ENCODE results near the gene ARHGAP26. TPM values are rescaled to one million over a fixed set of nuclear protein-coding genes. Genes with fewer than 3 reads are reported as not detected.

ARHGAP26 gene
- total and polyA plus RNA-seq, 2 donors (not counting 1 experiment from before 2014, with no cell fraction given) = 4.1 to 6.8 TPM

GRCh38 chr5:142796492-142797109, 26.4 kb downstream of the ARHGAP26 start:
- Histone ChIP-seq H2AFZ (ENCODE audit: low read length) (no peak overlapping the region), H3K9ac (ENCODE audit: insufficient read depth, low read length) (no peak overlapping the region), H3K4me1 (ENCODE audit: control insufficient read depth, extremely low read depth, insufficient read depth, low read length) (no peaks in the 10 kb centered on the region), H4K20me1 (ENCODE audit: control insufficient read depth, extremely low read depth, insufficient read depth, low read length) (no peaks in the 10 kb centered on the region), H3K27me3 (ENCODE audit: control insufficient read depth, insufficient read depth, low read length) (peaks cover 7% of the 10 kb centered on the region), H3K79me2 (ENCODE audit: control insufficient read depth, insufficient read depth, low read length) (no peaks in the 10 kb centered on the region), H3K27ac (ENCODE audit: insufficient read depth, low read length) (no peak overlapping the region), H3K36me3 (ENCODE audit: control insufficient read depth, insufficient read depth, low read length) (no peaks in the 10 kb centered on the region), H3K9me3 (ENCODE audit: control insufficient read depth, insufficient read depth, low read depth, low read length) (no peaks in the 10 kb centered on the region), H3K4me2 (ENCODE audit: extremely low read depth, insufficient read depth, low read length) (no peak overlapping the region), H3K4me3 (replicated peaks in 1 of 4; ENCODE audit: control extremely low read depth in 1 of 4, insufficient read depth in 1 of 4, low read depth in 3 of 4, low read length in 4 of 4) (no peak overlapping the region)
- TF ChIP-seq EZH2 (IDR thresholded peaks at IDR 0.05; ENCODE audit: low read length, missing control alignments) = no peak
- no peak for TF ChIP-seq CTCF (conservative IDR thresholded peaks at IDR 0.05 in 1 of 2, IDR thresholded peaks at IDR 0.05 in 1 of 2; ENCODE audit: low read depth in 1 of 2, low read length in 2 of 2)
- DNase-seq (ENCODE audit: low read depth in 2 of 2) = no peak

GRCh38 chr5:142797420-142797819, 27.2 kb downstream of the ARHGAP26 start:
- H3K4me2 ChIP-seq (ENCODE audit: extremely low read depth, insufficient read depth, low read length) = no peak overlapping the region
- no peaks in the 10 kb centered on the region for H4K20me1 ChIP-seq (ENCODE audit: control insufficient read depth, extremely low read depth, insufficient read depth, low read length)
- peaks cover 7% of the 10 kb centered on the region for H3K27me3 ChIP-seq (ENCODE audit: control insufficient read depth, insufficient read depth, low read length)

More at GRCh38 chr5:142797420-142797819, 27.2 kb downstream of the ARHGAP26 start:
- Histone ChIP-seq H3K4me1 (ENCODE audit: control insufficient read depth, extremely low read depth, insufficient read depth, low read length) (no peaks in the 10 kb centered on the region), H3K9me3 (ENCODE audit: control insufficient read depth, insufficient read depth, low read depth, low read length) (no peaks in the 10 kb centered on the region), H2AFZ (ENCODE audit: low read length) (no peak overlapping the region), H3K27ac (ENCODE audit: insufficient read depth, low read length) (no peak overlapping the region), H3K36me3 (ENCODE audit: control insufficient read depth, insufficient read depth, low read length) (no peaks in the 10 kb centered on the region), H3K79me2 (ENCODE audit: control insufficient read depth, insufficient read depth, low read length) (no peaks in the 10 kb centered on the region), H3K9ac (ENCODE audit: insufficient read depth, low read length) (no peak overlapping the region), H3K4me3 (replicated peaks in 1 of 4; ENCODE audit: control extremely low read depth in 1 of 4, insufficient read depth in 1 of 4, low read depth in 3 of 4, low read length in 4 of 4) (no peak overlapping the region)
- no peak for DNase-seq (ENCODE audit: low read depth in 2 of 2)
- TF ChIP-seq EZH2 (IDR thresholded peaks at IDR 0.05; ENCODE audit: low read length, missing control alignments) = no peak
- TF ChIP-seq CTCF (conservative IDR thresholded peaks at IDR 0.05 in 1 of 2, IDR thresholded peaks at IDR 0.05 in 1 of 2; ENCODE audit: low read depth in 1 of 2, low read length in 2 of 2) = no peak
